Activated B cell treated with CpG ODN at 0.5 μM for 24 hours (primary cell): Measurements from ENCODE around the gene FAM72A. TPM values are rescaled to one million over a fixed set of nuclear protein-coding genes. Genes with fewer than 3 reads are reported as not detected.
"Not testable (repeated sequence)": the region's sequence is repeated elsewhere in the genome, so short reads cannot be mapped to it uniquely, and the experiment has no call there.

Experiments used
- ATAC-seq: fragments of 200-7000 bp; cut with Tn5 transposase; one replicate; pipeline ENCODE4 v1.10.0; 2021; ENCODE audit warnings: low read depth, mild to moderate bottlenecking, moderate library complexity
- CTCF ChIA-PET: fragments of 350-600 bp; sonication (Branson Sonifier 250); formaldehyde crosslinking; loops from one replicate; lab custom pipeline; 2021; ENCODE audit warnings: antibody characterized with exemption; lab: Charles Lee
- POLR2A ChIA-PET: fragments of 350-600 bp; sonication (Branson Sonifier 250); formaldehyde crosslinking; loops from one replicate; lab custom pipeline; 2021; ENCODE audit warnings: antibody characterized with exemption; lab: Charles Lee
- DNase-seq: peaks from one replicate; pipeline ENCODE4 v3.0.0; 2022
- H3K27ac Mint-ChIP-seq: one replicate; pipeline ENCODE4 v1.8.0; 2020; ENCODE audit warnings: mixed read lengths
- H3K27me3 Mint-ChIP-seq: one replicate; pipeline ENCODE4 v1.8.0; 2021; ENCODE audit warnings: mixed read lengths
- H3K36me3 Mint-ChIP-seq: one replicate; pipeline ENCODE4 v1.8.0; 2021; ENCODE audit warnings: low read depth, mixed read lengths
- H3K4me1 Mint-ChIP-seq: one replicate; pipeline ENCODE4 v1.8.0; 2021; ENCODE audit warnings: mixed read lengths
- H3K4me3 Mint-ChIP-seq: one replicate; pipeline ENCODE4 v1.8.0; 2020; ENCODE audit warnings: mild to moderate bottlenecking, mixed read lengths
- H3K9me3 Mint-ChIP-seq: one replicate; pipeline ENCODE4 v1.8.0; 2020; ENCODE audit warnings: mixed read lengths
- intact Hi-C: fragments of 100-400 bp; cut with micrococcal nuclease; formaldehyde crosslinking; loops from one replicate; pipeline ENCODE4 v1.15.1; 2024
- total RNA-seq: library from RNA; stranded (reverse); gene quantifications from 2 replicates; pipeline ENCODE4 v1.2.3, GENCODE V29; 2022

The FAM72A gene
- total RNA-seq, 1 donor from 2014 or later, result 1.9 TPM

DNA sequence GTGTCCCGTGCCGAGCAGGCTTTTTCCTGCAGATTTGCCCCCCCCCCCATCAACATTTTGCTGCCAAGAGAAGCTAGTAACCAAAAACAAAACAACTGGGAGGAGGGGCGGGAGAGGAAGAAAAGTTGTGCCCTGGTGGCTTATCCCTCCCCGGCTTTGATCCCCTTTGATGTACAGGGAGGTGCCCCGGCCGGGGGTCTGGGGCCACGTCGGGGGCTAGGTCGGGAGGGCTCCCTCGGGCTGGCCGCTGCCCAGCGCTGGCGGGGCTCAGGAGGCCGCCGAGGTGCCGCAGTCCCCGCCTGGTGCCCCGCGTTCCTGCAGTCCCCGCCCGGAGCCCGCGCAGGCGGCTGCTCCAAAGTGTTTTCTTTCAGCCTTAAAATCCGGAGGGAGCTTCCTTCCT lies 2.2 kb upstream of the FAM72A start:
- peak; percentile 25 for DNase-seq
- POLR2A ChIA-PET, CTCF ChIA-PET, intact Hi-C loops, H3K27me3 Mint-ChIP-seq, H3K27ac Mint-ChIP-seq, H3K36me3 Mint-ChIP-seq, ATAC-seq, H3K9me3 Mint-ChIP-seq, H3K4me1 Mint-ChIP-seq: not testable (repeated sequence)
- H3K4me3 Mint-ChIP-seq, result peak overlapping the region; percentile 80

DNA sequence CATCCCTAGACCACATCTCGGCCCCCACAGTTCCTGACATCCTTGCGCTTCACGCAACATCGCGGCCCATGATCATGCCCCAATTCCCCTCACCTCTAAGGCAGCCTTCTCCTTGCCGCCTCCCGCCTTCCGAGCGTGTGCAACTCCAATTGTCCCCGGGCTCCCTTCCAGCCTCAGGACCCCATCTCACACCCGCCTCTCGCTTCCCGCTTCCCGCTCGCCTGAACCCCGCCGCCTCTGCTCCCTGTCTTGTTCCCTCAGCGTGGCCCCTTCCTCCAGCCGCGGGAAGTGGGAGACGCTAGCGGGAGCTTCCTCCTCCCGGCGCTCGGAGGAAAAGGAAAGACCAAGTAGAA lies 1.5 kb upstream of the FAM72A start:
- H3K4me3 Mint-ChIP-seq, result peak overlapping the region; percentile 80
- H3K27ac Mint-ChIP-seq, H3K9me3 Mint-ChIP-seq, POLR2A ChIA-PET, ATAC-seq, CTCF ChIA-PET, H3K4me1 Mint-ChIP-seq, H3K36me3 Mint-ChIP-seq, intact Hi-C loops, H3K27me3 Mint-ChIP-seq: not testable (repeated sequence)
- DNase-seq, result peak; percentile 15

DNA sequence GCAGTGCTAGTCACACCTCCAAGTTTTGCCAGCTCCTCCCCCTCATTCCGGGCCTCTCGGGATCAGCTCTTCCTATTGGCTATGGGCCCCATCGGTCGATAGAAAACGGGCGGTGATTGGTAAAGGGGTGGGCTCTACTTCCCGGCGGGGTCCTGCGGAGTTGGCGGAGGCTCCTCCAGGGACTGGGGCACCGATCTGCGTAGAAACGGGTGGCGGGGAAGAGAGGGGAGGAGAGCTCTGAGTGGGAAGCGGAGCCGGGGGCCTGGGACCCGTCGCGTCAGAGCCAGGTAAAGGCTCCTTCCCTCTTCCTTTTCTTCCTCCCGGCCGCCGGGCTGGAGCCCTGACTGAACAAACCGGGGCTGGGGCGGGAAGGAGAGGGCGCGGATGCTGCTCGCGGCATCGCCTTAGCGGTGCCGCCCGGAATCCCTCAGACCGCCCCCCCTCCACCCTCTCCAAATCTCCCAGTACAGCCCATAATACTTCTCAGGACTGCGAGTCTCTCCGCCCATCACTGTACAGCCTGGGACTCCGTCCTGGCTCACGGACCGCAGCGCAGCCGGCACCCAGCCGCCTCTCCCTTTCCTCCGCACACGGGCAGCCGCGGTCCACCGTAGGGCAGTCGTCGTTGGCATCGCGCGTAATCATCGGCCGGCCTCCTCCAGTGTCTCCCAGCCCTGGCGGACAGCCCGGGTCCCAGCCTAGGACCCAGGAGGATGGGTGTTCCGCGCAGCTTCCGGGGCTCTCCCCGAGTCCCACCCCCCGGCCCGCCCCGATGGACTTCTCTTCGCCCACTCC lies 922 bp upstream of the FAM72A start, which contains the start of gene SRGAP2:
SRGAP2 (plus strand) TSS at position 178 of the 795 bp plus-strand sequence. CDS start 2,430 bp downstream, outside the sequence.
- Mint-ChIP-seq H3K27ac (peak within 1 kb of the TSS; percentile 68), H3K4me3 (peak within 1 kb of the TSS; percentile 86)
- CTCF ChIA-PET, H3K36me3 Mint-ChIP-seq, H3K4me1 Mint-ChIP-seq, intact Hi-C loops, POLR2A ChIA-PET, H3K27me3 Mint-ChIP-seq, H3K9me3 Mint-ChIP-seq: not testable (repeated sequence)
- peak; percentile 2 for ATAC-seq
- peak; percentile 61 for DNase-seq

DNA sequence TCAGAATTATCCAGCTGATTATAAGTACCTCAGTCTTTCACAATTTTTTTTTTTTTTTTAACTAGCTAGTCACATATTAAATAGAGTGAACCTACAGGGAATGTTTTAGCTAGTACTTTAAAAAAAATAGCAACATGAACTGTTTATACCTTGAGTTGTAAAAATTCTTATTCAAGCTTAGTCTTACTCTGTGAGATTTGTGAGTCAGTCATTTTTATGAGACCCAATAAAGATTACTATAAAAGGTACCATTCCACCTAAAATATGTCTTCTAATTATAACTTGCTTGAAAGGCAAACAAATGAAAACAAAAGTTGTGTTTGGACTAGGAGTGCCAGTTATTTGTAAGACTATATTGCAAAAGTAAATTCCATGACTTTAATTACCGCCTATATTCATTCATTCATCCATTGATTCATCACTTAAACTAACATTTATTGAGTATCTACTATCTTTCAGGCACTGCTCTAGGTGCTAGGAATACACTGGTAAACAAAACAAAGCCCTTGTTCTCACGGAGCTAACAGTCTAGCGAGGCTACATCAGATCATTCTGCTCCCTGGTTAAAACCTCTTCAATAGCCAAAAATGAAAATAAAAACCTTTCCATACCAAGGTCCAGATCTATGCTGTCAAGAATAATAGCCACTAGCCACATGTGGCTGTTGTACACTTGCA lies 5.8 kb downstream of the FAM72A start:
- ATAC-seq, intact Hi-C loops, CTCF ChIA-PET, H3K9me3 Mint-ChIP-seq, POLR2A ChIA-PET, H3K36me3 Mint-ChIP-seq, DNase-seq, H3K4me3 Mint-ChIP-seq, H3K27ac Mint-ChIP-seq, H3K4me1 Mint-ChIP-seq, H3K27me3 Mint-ChIP-seq: not testable (repeated sequence)

DNA sequence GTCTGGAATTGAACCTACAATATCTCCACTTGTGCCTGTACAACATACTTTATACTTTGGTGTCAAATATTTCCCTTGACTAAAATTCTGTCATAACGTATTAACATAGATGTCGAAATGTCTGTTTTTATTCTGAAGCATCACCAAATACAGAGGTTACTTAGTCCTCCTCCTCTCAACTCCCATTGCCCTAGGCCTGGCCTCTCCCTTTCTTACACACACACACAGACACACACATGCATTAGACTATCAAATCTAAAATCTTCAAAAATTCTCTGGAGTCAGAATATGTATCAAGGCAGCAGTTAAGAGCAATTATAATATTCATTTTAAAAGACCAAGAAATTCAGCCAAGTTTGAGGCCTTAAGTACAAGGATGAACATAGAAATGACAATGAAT lies 7.5 kb downstream of the FAM72A start:
- intact Hi-C loops, H3K27ac Mint-ChIP-seq, H3K4me3 Mint-ChIP-seq, DNase-seq, ATAC-seq, H3K9me3 Mint-ChIP-seq, POLR2A ChIA-PET, H3K4me1 Mint-ChIP-seq, CTCF ChIA-PET, H3K27me3 Mint-ChIP-seq, H3K36me3 Mint-ChIP-seq: not testable (repeated sequence)

DNA sequence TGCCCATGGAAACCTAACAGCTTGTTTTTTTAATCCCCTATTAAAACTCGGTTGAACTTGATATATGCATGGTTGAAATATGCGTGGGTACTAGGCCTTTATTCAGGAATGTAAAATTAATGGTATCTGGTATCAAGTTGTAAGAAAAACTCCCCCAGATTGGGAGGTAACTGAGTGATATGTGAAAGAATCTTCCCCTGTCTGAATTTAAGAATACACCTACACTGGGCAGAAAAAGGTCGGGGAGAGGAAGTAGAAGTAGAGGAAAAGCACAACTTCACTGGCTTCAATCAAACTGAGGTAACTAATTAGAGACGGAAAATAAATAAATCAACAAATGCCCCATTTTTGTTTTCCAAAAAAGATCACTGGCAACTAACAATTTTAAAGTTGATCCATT lies 15.8 kb downstream of the FAM72A start:
- H3K27ac Mint-ChIP-seq, POLR2A ChIA-PET, H3K36me3 Mint-ChIP-seq, DNase-seq, H3K27me3 Mint-ChIP-seq, H3K9me3 Mint-ChIP-seq, ATAC-seq, intact Hi-C loops, H3K4me1 Mint-ChIP-seq, CTCF ChIA-PET, H3K4me3 Mint-ChIP-seq: not testable (repeated sequence)

DNA sequence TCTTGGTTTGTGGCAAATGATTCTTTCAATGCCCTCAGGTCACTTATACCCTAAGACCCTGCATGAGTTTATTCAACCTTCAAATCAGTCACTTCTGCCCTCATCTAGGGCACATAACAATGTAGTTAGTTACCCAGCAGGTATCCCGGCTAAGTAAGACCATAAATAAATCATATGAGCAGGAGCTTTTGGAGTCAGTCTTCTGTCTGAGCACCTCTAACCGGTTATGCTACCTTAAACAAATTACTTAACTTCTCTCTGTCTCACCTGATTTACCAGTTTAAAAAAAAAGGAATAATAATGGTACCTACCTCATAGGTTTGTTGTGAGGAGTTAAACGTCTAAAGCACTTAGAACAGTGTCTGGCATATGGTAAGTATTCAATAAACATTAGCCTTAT lies 16.9 kb downstream of the FAM72A start:
- POLR2A ChIA-PET, H3K9me3 Mint-ChIP-seq, H3K4me1 Mint-ChIP-seq, ATAC-seq, DNase-seq, H3K4me3 Mint-ChIP-seq, intact Hi-C loops, CTCF ChIA-PET, H3K27me3 Mint-ChIP-seq, H3K36me3 Mint-ChIP-seq, H3K27ac Mint-ChIP-seq: not testable (repeated sequence)

DNA sequence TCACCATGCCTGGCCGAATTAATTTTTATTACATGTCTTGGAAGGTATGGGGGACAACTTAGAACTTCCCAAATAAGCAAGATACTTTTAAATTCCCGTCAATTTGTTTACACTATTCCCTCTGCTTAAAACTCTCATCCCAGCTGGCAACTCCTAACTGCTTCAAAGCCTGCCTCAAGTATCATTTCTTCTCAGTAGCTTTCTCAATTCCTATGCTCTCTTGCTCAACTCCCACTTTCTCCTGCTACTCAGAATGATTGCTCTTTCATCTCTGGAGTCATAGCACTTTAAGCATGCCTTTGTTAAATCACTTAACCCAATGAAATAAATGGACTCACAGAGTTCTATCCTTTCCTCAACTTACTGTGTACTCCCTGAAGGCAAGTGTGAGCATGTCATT lies 18.9 kb downstream of the FAM72A start:
- CTCF ChIA-PET, intact Hi-C loops, POLR2A ChIA-PET, DNase-seq, H3K27ac Mint-ChIP-seq, H3K36me3 Mint-ChIP-seq, H3K4me3 Mint-ChIP-seq, H3K27me3 Mint-ChIP-seq, H3K4me1 Mint-ChIP-seq, ATAC-seq, H3K9me3 Mint-ChIP-seq: not testable (repeated sequence)

DNA sequence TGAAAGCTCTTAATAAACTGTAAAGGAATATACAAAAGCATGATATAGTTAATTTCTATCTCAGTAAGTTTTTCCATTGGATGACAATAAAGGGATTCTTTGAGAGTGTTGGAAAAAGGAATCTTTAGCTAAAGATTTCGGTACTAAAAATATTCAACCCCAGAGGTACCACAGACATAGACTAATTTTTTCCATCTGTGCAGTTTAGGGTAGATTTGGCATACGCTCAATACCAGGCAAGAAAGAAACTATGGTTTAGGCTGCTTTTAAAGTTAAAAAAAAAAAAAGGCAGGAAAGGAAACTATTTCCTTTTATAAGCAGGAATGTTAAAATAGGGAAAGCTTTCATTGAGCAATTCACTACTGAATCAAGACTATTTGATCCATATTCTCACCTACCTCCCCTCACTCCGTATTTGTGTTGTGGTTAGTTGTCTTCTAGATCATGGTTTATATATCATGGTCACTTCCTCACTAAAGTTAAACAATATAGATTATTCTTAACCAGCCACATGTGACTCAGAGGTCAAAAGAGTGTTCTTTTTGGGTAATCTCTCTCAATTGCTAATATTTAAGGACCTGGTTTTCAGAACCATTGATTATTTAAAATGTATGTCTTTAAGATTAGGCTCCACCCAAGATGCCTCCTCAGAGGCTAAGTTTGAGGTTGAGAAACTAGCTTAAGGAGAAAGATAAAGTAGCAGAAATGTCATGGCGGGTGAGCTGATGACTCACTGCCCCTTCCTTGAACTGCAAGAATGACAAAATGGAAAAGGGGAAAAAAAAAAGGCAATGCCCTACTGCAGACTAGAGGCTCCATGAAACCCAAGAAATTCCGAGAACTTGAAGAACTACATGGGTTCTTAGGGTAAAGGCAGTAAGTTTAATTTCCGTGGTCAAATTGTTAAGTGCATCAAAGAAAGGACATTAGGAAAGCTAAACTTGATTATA lies 20.0 kb downstream of the FAM72A start:
- not testable (repeated sequence) for ATAC-seq

DNA sequence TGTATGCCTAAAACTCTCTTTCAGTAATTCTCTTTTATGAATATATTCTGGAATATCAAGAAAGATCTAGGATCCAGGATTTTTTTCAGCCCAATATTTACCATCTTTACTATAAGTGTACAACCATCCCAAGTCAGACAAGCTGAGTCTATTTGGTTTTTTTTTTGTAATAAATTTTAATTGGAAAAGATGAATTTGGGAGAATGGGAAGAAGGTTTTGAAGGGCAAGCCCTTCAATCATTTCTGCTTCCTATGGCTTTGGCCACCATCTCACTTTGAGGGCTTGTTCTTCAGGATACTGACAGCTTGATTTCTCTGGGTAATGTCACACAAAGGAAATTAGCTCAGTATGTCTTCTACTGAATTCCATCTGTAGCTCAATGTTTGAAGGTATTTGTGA lies 23.0 kb downstream of the FAM72A start:
- POLR2A ChIA-PET, intact Hi-C loops, H3K27ac Mint-ChIP-seq, H3K36me3 Mint-ChIP-seq, ATAC-seq, H3K4me1 Mint-ChIP-seq, H3K27me3 Mint-ChIP-seq, DNase-seq, H3K4me3 Mint-ChIP-seq, H3K9me3 Mint-ChIP-seq, CTCF ChIA-PET: not testable (repeated sequence)

More for the DNA sequence above, 20.0 kb downstream of the FAM72A start:
- DNase-seq, intact Hi-C loops, POLR2A ChIA-PET, CTCF ChIA-PET, H3K27ac Mint-ChIP-seq, H3K4me1 Mint-ChIP-seq, H3K4me3 Mint-ChIP-seq, H3K27me3 Mint-ChIP-seq, H3K9me3 Mint-ChIP-seq, H3K36me3 Mint-ChIP-seq: not testable (repeated sequence)

DNA sequence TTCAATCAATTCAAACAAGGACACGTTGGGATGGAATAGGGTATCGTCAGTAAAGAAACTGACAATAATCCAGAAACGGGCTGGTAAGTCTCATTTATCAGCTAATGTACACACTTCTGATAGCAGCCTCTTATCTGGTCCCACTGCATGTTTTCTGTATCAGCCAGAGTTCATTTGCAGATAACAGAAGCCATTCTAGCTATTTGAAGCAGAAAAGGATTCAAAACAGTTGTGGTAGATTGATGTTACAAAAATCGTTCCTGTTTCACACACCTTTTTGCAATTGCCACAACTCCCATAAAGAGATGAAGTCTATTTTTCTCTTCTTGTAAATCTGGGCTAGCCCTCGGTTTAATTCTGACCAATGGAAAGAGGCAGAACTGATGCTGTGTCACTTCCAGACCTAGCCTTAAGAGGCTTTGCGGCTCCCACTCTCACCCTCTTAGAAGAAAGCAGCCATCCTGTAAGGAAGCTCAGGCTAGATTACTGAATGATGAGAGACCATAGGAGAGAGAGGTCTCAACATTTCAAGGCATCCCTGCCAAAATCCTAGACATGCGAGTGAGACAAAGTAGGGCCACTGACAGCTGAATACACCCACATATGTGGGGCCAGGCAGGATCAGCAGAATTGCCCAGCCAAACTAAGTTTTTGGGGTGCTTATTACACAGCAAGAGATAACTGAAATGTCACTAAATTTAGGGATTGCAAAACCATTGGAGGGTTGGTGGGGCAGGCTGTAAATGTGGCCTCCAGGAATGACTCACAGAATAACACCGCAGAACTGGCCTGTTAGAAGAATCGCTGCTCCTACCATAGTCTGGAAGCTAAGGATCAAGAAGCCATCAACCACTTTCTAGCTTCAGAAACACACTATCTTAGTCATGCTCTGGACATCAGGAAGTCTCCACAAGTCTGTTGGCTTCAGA lies 24.3 kb downstream of the FAM72A start:
- H3K4me1 Mint-ChIP-seq, H3K27me3 Mint-ChIP-seq, POLR2A ChIA-PET, DNase-seq, ATAC-seq, H3K36me3 Mint-ChIP-seq, H3K9me3 Mint-ChIP-seq, H3K27ac Mint-ChIP-seq, H3K4me3 Mint-ChIP-seq, intact Hi-C loops, CTCF ChIA-PET: not testable (repeated sequence)
